K562 (cell line): Measurements from ENCODE around the gene SNX1. TPM values are rescaled to one million over a fixed set of nuclear protein-coding genes. Genes with fewer than 3 reads are reported as not detected.

Experiments
- ARID1B ChIP-seq: fragments of 450-650 bp; IDR thresholded peaks from 2 replicates; pipeline ENCODE4 v1.6.1; 2016; ENCODE audit warnings: antibody characterized with exemption, mild to moderate bottlenecking, inconsistent platforms
- ELF4 ChIP-seq: fragments of 450-650 bp; formaldehyde crosslinking; IDR thresholded peaks from 2 replicates; pipeline ENCODE4 v1.4.0; 2022; ENCODE audit warnings: missing genetic modification characterization
- HLTF ChIP-seq: fragments of 450-650 bp; IDR thresholded peaks from 2 replicates; pipeline ENCODE4 v1.6.1; 2016
- HMG20A ChIP-seq: fragments of 450-650 bp; formaldehyde crosslinking; conservative IDR thresholded peaks from 2 replicates; pipeline ENCODE4 v1.4.0; 2020; ENCODE audit warnings: mild to moderate bottlenecking, mixed read lengths
- OTX1 ChIP-seq: fragments of 450-650 bp; formaldehyde crosslinking; IDR thresholded peaks from 2 replicates; pipeline ENCODE4 v1.4.0; 2022; ENCODE audit warnings: mild to moderate bottlenecking
- POLR3A ChIP-seq: IDR thresholded peaks from 2 replicates; pipeline ENCODE4 v1.6.1; 2011; ENCODE audit warnings: borderline replicate concordance, mild to moderate bottlenecking, moderate library complexity; ENCODE audit not compliant: insufficient read length, insufficient read depth; ENCODE audit errors: extremely low read depth
- POLR3G ChIP-seq: IDR thresholded peaks from 2 replicates; pipeline ENCODE4 v1.6.1; 2011; ENCODE audit not compliant: insufficient read length, insufficient replicate concordance; ENCODE audit errors: extremely low read depth
- SIN3A ChIP-seq, 2 experiments: fragments of 150-350 bp in 1 of 2; IDR thresholded peaks; 2 replicates each; pipeline ENCODE4 v1.6.1; 2011 to 2016; ENCODE audit warnings: borderline replicate concordance in 2 of 2, low read depth in 2 of 2, low read length in 2 of 2, mild to moderate bottlenecking in 2 of 2, moderate library complexity in 2 of 2; ENCODE audit not compliant: control insufficient read depth in 1 of 2
- SRSF7 ChIP-seq: fragments of 200-400 bp; formaldehyde crosslinking; optimal IDR thresholded peaks from 2 replicates; pipeline ENCODE3; 2017; ENCODE audit warnings: mild to moderate bottlenecking, low read depth, low read length
- TAF15 ChIP-seq: fragments of 200-400 bp; formaldehyde crosslinking; IDR thresholded peaks from 2 replicates; pipeline ENCODE4 v1.6.1; 2017; ENCODE audit warnings: mild to moderate bottlenecking, low read depth, low read length, moderate library complexity
- TARDBP ChIP-seq: fragments of 450-650 bp; IDR thresholded peaks from 2 replicates; pipeline ENCODE4 v1.6.1; 2016
- ZSCAN29 ChIP-seq: fragments of 450-650 bp; IDR thresholded peaks from 2 replicates; pipeline ENCODE4 v1.6.1; 2017
- polyA plus RNA-seq, 8 experiments: library from polyadenylated mRNA; depleted of rRNA in 4 of 8; stranded (reverse) in 5 of 8; unstranded in 3 of 8; fragments of >200 nt; fragmentation: Nextera tagmentation in 2 of 8; fragmentation: Illumina TruSeq in 1 of 8; extraction: Ambion mirVana in 2 of 8; extraction: Trizol in 1 of 8; gene quantifications; 2 replicates each; pipeline versions ENCODE4 v1.2.1 to v1.2.3, GENCODE V29; 2011 to 2014; ENCODE audit warnings: inconsistent platforms in 1 of 8, missing spikeins in 1 of 8
- total RNA-seq, 7 experiments: library from RNA; depleted of rRNA in 6 of 7; stranded (reverse); fragments of >200 nt in 6 of 7; fragmentation: Illumina TruSeq in 2 of 7; extraction: Trizol in 2 of 7; gene quantifications; 2 replicates each; pipeline versions ENCODE4 v1.2.1 to v1.2.3, GENCODE V29; 2011 to 2021; ENCODE audit warnings: low replicate concordance in 1 of 7
- TF ChIP-seq, protein P1 (sequence below), 2 experiments: fragments of 450-650 bp; formaldehyde crosslinking in 1 of 2; IDR thresholded peaks; 2 replicates each; pipeline versions ENCODE4 v1.4.0 to v1.6.1; 2014 to 2020; ENCODE audit warnings: mild to moderate bottlenecking in 2 of 2, borderline replicate concordance in 1 of 2, low read depth in 1 of 2
- TF ChIP-seq, protein P2 (sequence below): IDR thresholded peaks from 2 replicates; pipeline ENCODE4 v1.6.1; 2011; ENCODE audit not compliant: insufficient read length; ENCODE audit errors: extremely low read depth
- TF ChIP-seq, protein P3 (sequence below): fragments of 250-450 bp; sonication (Bioruptor Pico); IDR thresholded peaks from 2 replicates; pipeline ENCODE4 v1.8.0; 2022; ENCODE audit warnings: moderate library complexity, mild to moderate bottlenecking, inconsistent platforms

Gene SNX1
- total and polyA plus RNA-seq, 9 of the 15 experiments (the other 6 are each of a cell fraction or from before 2014, with no cell fraction given): 11.0 to 105 (median 59.9) TPM

DNA sequence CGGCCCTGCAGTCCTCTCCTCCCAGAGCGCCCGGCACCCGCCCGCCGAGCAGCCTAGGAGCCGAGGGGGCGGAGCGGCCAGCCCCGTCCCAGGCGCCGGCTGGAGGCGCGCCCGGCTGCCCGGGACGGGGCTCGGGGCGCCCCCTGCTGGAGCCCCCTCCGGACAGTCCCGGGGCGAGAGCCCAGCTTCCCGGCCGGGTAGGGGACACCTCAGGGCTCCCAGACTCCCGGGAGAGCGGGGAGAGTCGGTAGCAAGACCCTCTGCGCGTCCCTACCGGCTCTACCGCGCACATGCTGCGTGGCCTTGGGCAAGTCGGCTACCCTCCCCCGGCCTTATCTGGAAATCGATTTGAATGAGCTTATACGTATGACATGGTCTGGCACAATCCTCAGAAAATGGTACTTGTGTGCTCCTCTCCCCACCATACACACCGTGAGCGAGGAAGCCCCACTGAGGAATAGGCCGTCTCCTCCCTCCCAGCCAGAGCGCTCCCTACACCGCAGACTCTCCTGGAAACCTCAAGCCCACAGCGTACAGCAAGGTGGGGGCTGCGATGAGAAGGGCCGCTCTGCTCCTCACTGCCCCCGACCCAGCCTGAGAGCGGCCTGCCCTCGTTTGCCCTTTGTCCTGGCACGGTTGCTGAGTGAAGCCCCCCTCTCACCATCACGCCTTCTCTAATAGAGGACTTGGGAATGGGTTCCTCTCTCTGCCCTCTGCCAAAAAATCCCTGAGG, 49.2 kb upstream of the SNX1 start, which contains the start of gene DAPK2 (continued):
- TF ChIP-seq, protein P1, sequence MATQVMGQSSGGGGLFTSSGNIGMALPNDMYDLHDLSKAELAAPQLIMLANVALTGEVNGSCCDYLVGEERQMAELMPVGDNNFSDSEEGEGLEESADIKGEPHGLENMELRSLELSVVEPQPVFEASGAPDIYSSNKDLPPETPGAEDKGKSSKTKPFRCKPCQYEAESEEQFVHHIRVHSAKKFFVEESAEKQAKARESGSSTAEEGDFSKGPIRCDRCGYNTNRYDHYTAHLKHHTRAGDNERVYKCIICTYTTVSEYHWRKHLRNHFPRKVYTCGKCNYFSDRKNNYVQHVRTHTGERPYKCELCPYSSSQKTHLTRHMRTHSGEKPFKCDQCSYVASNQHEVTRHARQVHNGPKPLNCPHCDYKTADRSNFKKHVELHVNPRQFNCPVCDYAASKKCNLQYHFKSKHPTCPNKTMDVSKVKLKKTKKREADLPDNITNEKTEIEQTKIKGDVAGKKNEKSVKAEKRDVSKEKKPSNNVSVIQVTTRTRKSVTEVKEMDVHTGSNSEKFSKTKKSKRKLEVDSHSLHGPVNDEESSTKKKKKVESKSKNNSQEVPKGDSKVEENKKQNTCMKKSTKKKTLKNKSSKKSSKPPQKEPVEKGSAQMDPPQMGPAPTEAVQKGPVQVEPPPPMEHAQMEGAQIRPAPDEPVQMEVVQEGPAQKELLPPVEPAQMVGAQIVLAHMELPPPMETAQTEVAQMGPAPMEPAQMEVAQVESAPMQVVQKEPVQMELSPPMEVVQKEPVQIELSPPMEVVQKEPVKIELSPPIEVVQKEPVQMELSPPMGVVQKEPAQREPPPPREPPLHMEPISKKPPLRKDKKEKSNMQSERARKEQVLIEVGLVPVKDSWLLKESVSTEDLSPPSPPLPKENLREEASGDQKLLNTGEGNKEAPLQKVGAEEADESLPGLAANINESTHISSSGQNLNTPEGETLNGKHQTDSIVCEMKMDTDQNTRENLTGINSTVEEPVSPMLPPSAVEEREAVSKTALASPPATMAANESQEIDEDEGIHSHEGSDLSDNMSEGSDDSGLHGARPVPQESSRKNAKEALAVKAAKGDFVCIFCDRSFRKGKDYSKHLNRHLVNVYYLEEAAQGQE (IDR thresholded peaks at IDR 0.05; ENCODE audit: borderline replicate concordance): peak; percentile 79
- TF ChIP-seq, protein P1 (CRISPR knock-in tag; IDR thresholded peaks at IDR 0.05; ENCODE audit: low read depth): no peak
- TF ChIP-seq, protein P2, sequence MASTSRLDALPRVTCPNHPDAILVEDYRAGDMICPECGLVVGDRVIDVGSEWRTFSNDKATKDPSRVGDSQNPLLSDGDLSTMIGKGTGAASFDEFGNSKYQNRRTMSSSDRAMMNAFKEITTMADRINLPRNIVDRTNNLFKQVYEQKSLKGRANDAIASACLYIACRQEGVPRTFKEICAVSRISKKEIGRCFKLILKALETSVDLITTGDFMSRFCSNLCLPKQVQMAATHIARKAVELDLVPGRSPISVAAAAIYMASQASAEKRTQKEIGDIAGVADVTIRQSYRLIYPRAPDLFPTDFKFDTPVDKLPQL: no peak
- TF ChIP-seq HMG20A (CRISPR knock-in tag) (no peak), POLR3A (no peak), ZSCAN29 (no peak), POLR3G (no peak), ELF4 (no peak), TAF15 (no peak), OTX1 (CRISPR knock-in tag) (no peak), ARID1B (no peak), SIN3A (IDR thresholded peaks at IDR 0.05; ENCODE audit: borderline replicate concordance in 2 of 2, control insufficient read depth in 1 of 2, low read depth in 2 of 2, low read length in 2 of 2) (peak in 1 of 2 experiments; percentile 34; a peak in 1 of 4 replicates), TARDBP (peak; percentile 72), HLTF (no peak), SRSF7 (no peak)
- TF ChIP-seq, protein P3, sequence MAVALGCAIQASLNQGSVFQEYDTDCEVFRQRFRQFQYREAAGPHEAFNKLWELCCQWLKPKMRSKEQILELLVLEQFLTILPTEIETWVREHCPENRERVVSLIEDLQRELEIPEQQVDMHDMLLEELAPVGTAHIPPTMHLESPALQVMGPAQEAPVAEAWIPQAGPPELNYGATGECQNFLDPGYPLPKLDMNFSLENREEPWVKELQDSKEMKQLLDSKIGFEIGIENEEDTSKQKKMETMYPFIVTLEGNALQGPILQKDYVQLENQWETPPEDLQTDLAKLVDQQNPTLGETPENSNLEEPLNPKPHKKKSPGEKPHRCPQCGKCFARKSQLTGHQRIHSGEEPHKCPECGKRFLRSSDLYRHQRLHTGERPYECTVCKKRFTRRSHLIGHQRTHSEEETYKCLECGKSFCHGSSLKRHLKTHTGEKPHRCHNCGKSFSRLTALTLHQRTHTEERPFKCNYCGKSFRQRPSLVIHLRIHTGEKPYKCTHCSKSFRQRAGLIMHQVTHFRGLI (CRISPR knock-in tag): no peak
